ENCODE data around the gene KPNA1. TPM values are rescaled to one million over a fixed set of nuclear protein-coding genes. Genes with fewer than 3 reads are reported as not detected.

Gene KPNA1
- total and polyA plus RNA-seq, 5 donors, result 12.7 to 66.9 (median 50.4) TPM

DNA sequence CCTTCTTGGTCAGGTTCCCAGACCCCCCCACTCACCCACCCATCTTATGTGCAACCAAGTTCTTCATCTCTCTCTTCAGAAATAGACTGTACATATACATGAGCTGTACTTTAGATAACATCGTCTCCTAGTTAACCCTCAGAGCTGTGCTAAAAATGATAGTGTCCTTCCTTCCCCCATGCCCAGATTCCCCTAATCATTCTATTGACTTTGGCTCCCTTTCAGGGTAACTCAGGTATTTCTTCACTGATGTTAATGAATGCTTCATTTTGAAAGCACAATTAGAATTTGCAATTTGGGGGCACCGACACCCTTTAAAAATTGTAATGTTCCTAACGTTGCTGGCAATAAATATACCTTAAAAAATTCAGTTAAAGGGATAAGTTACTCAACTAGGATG, 38.4 kb upstream of the KPNA1 start:
- DNase-seq (no peak), ATAC-seq (no peak)
- H3K4me3 ChIP-seq (ENCODE audit: low read length), result no peak overlapping the region
- intact Hi-C loops (cut with DNase I), result no loop called here
- H3K9me3 ChIP-seq (ENCODE audit: control insufficient read depth, low read length), result no peaks in the 10 kb centered on the region
- H3K27ac ChIP-seq (ENCODE audit: low read length), result no peak overlapping the region
- no peaks in the 10 kb centered on the region for H3K4me1 ChIP-seq (ENCODE audit: control insufficient read depth, insufficient read depth, low read length)
- H3K27me3 ChIP-seq (ENCODE audit: control insufficient read depth, insufficient read depth), result no peaks in the 10 kb centered on the region
- WGBS, result 78% methylated on average over 3 of the region's 3 CpGs

GRCh38 chr3:122548619-122549018, 33.9 kb upstream of the KPNA1 start:
- DNase-seq (no peak), ATAC-seq (no peak)
- Histone ChIP-seq H3K27ac (ENCODE audit: low read length) (no peak overlapping the region), H3K4me3 (ENCODE audit: low read length) (no peak overlapping the region), H3K9me3 (ENCODE audit: control insufficient read depth, low read length) (no peaks in the 10 kb centered on the region), H3K27me3 (ENCODE audit: control insufficient read depth, insufficient read depth) (no peaks in the 10 kb centered on the region), H3K4me1 (ENCODE audit: control insufficient read depth, insufficient read depth, low read length) (no peaks in the 10 kb centered on the region)
- intact Hi-C loops (cut with DNase I), result no loop called here
- 91% methylated on average over 1 of the region's 1 CpG for WGBS

GRCh38 chr3:122548076-122548475, 33.3 kb upstream of the KPNA1 start:
- Histone ChIP-seq H3K27ac (ENCODE audit: low read length) (no peak overlapping the region), H3K4me1 (ENCODE audit: control insufficient read depth, insufficient read depth, low read length) (no peaks in the 10 kb centered on the region), H3K9me3 (ENCODE audit: control insufficient read depth, low read length) (no peaks in the 10 kb centered on the region), H3K27me3 (ENCODE audit: control insufficient read depth, insufficient read depth) (no peaks in the 10 kb centered on the region), H3K4me3 (ENCODE audit: low read length) (no peak overlapping the region)
- 70% methylated on average over 3 of the region's 3 CpGs for WGBS
- ATAC-seq (no peak), DNase-seq (no peak)
- intact Hi-C loops (cut with DNase I), result no loop called here

- no peak for DNase-seq
- no peaks in the 10 kb centered on the region for H3K9me3 ChIP-seq (ENCODE audit: control insufficient read depth, low read length)
- no peaks in the 10 kb centered on the region for H3K4me1 ChIP-seq (ENCODE audit: control insufficient read depth, insufficient read depth, low read length)
- no peak for ATAC-seq
- no peak overlapping the region for H3K4me3 ChIP-seq (ENCODE audit: low read length)
- no peak overlapping the region for H3K27ac ChIP-seq (ENCODE audit: low read length)
- no peaks in the 10 kb centered on the region for H3K27me3 ChIP-seq (ENCODE audit: control insufficient read depth, insufficient read depth)
- 94% methylated on average over 5 of the region's 5 CpGs for WGBS
- intact Hi-C loops (cut with DNase I), result no loop called here
Observed at GRCh38 chr3:122546151-122546550, 31.4 kb upstream of the KPNA1 start.

DNA sequence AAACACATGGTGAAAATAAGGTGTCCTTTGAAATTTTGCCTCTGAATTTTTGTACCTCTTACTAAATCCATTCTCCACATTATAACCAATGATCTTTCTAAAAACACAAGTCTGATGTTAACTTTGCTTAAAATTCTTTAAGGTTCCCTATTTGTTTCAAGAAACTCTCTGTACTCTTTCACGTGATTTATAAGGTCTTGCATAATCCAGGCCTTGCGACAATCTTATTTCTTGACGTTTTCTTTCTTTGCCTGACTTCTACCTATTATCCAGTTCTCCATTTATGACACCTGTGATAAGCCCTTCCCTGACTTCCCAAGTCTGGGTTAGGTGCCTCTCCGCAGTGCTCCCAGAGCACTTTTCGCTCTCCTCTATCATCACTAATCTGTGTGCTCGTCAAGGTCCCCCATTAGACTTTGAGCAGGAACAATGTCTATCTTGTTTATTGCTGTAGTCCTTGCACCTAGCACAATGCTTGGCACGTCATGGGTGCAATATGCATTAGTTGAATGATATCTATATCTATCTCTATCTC, 24.3 kb upstream of the KPNA1 start:
- no peak for ATAC-seq
- Histone ChIP-seq H3K27ac (ENCODE audit: low read length) (no peak overlapping the region), H3K9me3 (ENCODE audit: control insufficient read depth, low read length) (no peaks in the 10 kb centered on the region), H3K4me1 (ENCODE audit: control insufficient read depth, insufficient read depth, low read length) (no peaks in the 10 kb centered on the region), H3K4me3 (ENCODE audit: low read length) (no peak overlapping the region), H3K27me3 (ENCODE audit: control insufficient read depth, insufficient read depth) (no peaks in the 10 kb centered on the region)
- 90% methylated on average over 7 of the region's 7 CpGs for WGBS
- DNase-seq, result no peak
- intact Hi-C loops (cut with DNase I), result no loop called here

- intact Hi-C loops (cut with DNase I), result no loop called here
- Histone ChIP-seq H3K4me1 (ENCODE audit: control insufficient read depth, insufficient read depth, low read length) (no peaks in the 10 kb centered on the region), H3K27ac (ENCODE audit: low read length) (no peak overlapping the region), H3K9me3 (ENCODE audit: control insufficient read depth, low read length) (no peaks in the 10 kb centered on the region), H3K27me3 (ENCODE audit: control insufficient read depth, insufficient read depth) (no peaks in the 10 kb centered on the region), H3K4me3 (ENCODE audit: low read length) (no peak overlapping the region)
- ATAC-seq (no peak), DNase-seq (no peak)
- 63% methylated on average over 3 of the region's 3 CpGs for WGBS
Observed at GRCh38 chr3:122536632-122537001, 21.9 kb upstream of the KPNA1 start.

GRCh38 chr3:122535964-122536631, 21.4 kb upstream of the KPNA1 start:
- H3K27me3 ChIP-seq (ENCODE audit: control insufficient read depth, insufficient read depth), result no peaks in the 10 kb centered on the region
- no peak for ATAC-seq
- H3K27ac ChIP-seq (ENCODE audit: low read length), result no peak overlapping the region
- intact Hi-C loops (cut with DNase I), result no loop called here
- H3K4me1 ChIP-seq (ENCODE audit: control insufficient read depth, insufficient read depth, low read length), result no peaks in the 10 kb centered on the region
- H3K9me3 ChIP-seq (ENCODE audit: control insufficient read depth, low read length), result no peaks in the 10 kb centered on the region
- no peak for DNase-seq
- no peak overlapping the region for H3K4me3 ChIP-seq (ENCODE audit: low read length)
- 83% methylated on average over 6 of the region's 6 CpGs for WGBS

DNA sequence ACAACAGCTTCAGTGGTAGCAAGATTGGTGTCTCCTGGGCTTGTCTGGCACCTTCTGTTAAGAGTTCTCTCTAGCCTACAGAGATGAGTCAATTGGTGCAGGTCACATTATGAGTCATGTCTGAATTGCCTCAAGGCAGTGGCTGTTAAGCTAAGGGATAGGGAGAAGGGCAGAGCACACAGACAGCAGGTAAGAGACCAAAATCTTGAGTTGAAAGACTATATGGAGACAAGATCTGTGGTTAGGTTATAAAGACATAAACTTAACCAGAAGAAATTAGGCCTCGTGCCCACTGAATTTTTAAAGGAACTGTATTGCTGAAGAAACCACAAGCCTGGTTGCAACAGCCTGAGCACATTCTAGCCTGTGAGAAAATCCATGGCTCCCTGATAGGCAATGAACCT, 19.2 kb upstream of the KPNA1 start:
- intact Hi-C loops (cut with DNase I), result no loop called here
- ATAC-seq, result no peak
- Histone ChIP-seq H3K9me3 (ENCODE audit: control insufficient read depth, low read length) (no peaks in the 10 kb centered on the region), H3K27ac (ENCODE audit: low read length) (no peak overlapping the region), H3K4me1 (ENCODE audit: control insufficient read depth, insufficient read depth, low read length) (no peaks in the 10 kb centered on the region), H3K27me3 (ENCODE audit: control insufficient read depth, insufficient read depth) (no peaks in the 10 kb centered on the region), H3K4me3 (ENCODE audit: low read length) (no peak overlapping the region)
- DNase-seq, result no peak
- 75% methylated on average over 1 of the region's 1 CpG for WGBS

- no peak for DNase-seq
- intact Hi-C loops (cut with DNase I), result no loop called here
Observed at GRCh38 chr3:122533480-122533879, 18.7 kb upstream of the KPNA1 start.

GRCh38 chr3:122530164-122530563, 15.4 kb upstream of the KPNA1 start:
- 45% methylated on average over 2 of the region's 2 CpGs for WGBS
- intact Hi-C loops (cut with DNase I), result no loop called here
- H3K4me3 ChIP-seq (ENCODE audit: low read length), result no peak overlapping the region
- ATAC-seq (no peak), DNase-seq (no peak)
- no peaks in the 10 kb centered on the region for H3K27me3 ChIP-seq (ENCODE audit: control insufficient read depth, insufficient read depth)
- H3K9me3 ChIP-seq (ENCODE audit: control insufficient read depth, low read length), result no peaks in the 10 kb centered on the region
- no peak overlapping the region for H3K27ac ChIP-seq (ENCODE audit: low read length)
- no peaks in the 10 kb centered on the region for H3K4me1 ChIP-seq (ENCODE audit: control insufficient read depth, insufficient read depth, low read length)

More at GRCh38 chr3:122533480-122533879, 18.7 kb upstream of the KPNA1 start:
- H3K9me3 ChIP-seq (ENCODE audit: control insufficient read depth, low read length), result no peaks in the 10 kb centered on the region
- ATAC-seq, result no peak
- H3K4me3 ChIP-seq (ENCODE audit: low read length), result no peak overlapping the region
- H3K4me1 ChIP-seq (ENCODE audit: control insufficient read depth, insufficient read depth, low read length), result no peaks in the 10 kb centered on the region
- 82% methylated on average over 2 of the region's 2 CpGs for WGBS
- no peak overlapping the region for H3K27ac ChIP-seq (ENCODE audit: low read length)
- no peaks in the 10 kb centered on the region for H3K27me3 ChIP-seq (ENCODE audit: control insufficient read depth, insufficient read depth)

- Histone ChIP-seq H3K4me1 (ENCODE audit: control insufficient read depth, insufficient read depth, low read length) (no peaks in the 10 kb centered on the region), H3K9me3 (ENCODE audit: control insufficient read depth, low read length) (no peaks in the 10 kb centered on the region), H3K27me3 (ENCODE audit: control insufficient read depth, insufficient read depth) (no peaks in the 10 kb centered on the region), H3K27ac (ENCODE audit: low read length) (no peak overlapping the region), H3K4me3 (ENCODE audit: low read length) (no peak overlapping the region)
- ATAC-seq, result no peak
- no peak for DNase-seq
- WGBS, result 90% methylated on average over 11 of the region's 11 CpGs
- intact Hi-C loops (cut with DNase I), result no loop called here
Observed at GRCh38 chr3:122523317-122523716, 8.6 kb upstream of the KPNA1 start.

DNA sequence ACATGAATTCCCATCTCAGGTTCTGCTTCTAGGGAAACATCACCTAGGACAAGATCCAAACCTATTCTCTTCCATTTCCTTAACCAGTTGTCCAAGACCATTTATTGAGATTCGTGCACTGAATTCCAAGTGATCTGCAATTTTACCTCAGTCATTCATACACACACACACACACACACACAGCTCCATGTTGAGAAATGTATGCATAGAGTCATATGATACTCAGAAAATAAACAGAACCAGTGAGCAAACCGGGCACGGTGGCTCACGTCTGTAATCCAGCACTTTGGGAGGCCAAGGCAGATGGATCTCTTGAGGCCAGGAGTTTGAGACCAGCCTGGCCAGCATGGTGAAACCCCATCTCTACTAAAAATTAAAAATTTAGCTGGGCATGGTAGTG, 6.1 kb upstream of the KPNA1 start:
- intact Hi-C loops (cut with DNase I), result no loop called here

More for the DNA sequence above, 6.1 kb upstream of the KPNA1 start:
- H3K4me1 ChIP-seq (ENCODE audit: control insufficient read depth, insufficient read depth, low read length), result no peaks in the 10 kb centered on the region
- H3K9me3 ChIP-seq (ENCODE audit: control insufficient read depth, low read length), result no peaks in the 10 kb centered on the region
- DNase-seq (no peak), ATAC-seq (no peak)
- no peak overlapping the region for H3K27ac ChIP-seq (ENCODE audit: low read length)
- H3K27me3 ChIP-seq (ENCODE audit: control insufficient read depth, insufficient read depth), result no peaks in the 10 kb centered on the region
- 91% methylated on average over 4 of the region's 4 CpGs for WGBS
- H3K4me3 ChIP-seq (ENCODE audit: low read length), result no peak overlapping the region
